ENCODE results near the gene SRRM4. TPM values are rescaled to one million over a fixed set of nuclear protein-coding genes. Genes with fewer than 3 reads are reported as not detected.

The SRRM4 gene
- total and polyA plus RNA-seq, 2 experiments from 2014 or later: 0.53 to 0.63 TPM

DNA sequence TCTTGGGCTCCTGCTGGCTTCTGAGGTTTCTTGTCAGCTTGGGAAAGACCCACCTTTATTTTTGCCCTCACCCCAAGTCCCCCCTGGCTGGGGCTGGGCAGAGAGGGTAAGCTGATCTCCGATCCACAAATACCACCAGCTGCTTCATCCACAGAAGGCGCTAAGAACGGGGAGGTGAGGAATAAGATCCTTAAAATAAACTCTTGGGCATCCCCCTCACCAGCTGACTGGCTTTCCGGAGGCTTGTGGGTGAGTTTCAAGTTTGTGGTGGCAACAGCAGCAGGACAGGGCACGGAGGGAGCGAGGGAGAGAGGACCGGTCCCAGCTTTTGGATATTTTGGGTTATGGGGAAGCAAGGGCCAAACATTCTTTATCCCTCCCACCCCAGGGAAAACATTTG is 176.6 kb downstream of the SRRM4 start:
- no peak overlapping the region for H3K4me3 ChIP-seq
- DNase-seq (ENCODE audit: low spot score) (no peak), ATAC-seq (no peak)
- H3K27me3 ChIP-seq (ENCODE audit: insufficient read depth): no peaks in the 10 kb centered on the region
- Mint-ChIP-seq H3K27me3 (ENCODE audit: insufficient read depth, low read depth, poor library complexity) (peaks cover 21% of the 10 kb centered on the region), H3K36me3 (ENCODE audit: low read depth) (peaks cover 18% of the 10 kb centered on the region), H3K27ac (no peak overlapping the region), H3K4me1 (peaks cover 9% of the 10 kb centered on the region), H3K9me3 (no peaks in the 10 kb centered on the region), H3K4me3 (no peak overlapping the region)
- H4K20me1 ChIP-seq (replicated peaks; ENCODE audit: insufficient read depth): no peaks in the 10 kb centered on the region
- H3K4me1 ChIP-seq (ENCODE audit: insufficient read depth): peaks cover 6% of the 10 kb centered on the region; the same call in 1 of the 2 replicates
- H3K4me2 ChIP-seq: no peak overlapping the region
- no peaks in the 10 kb centered on the region for H3F3A ChIP-seq (replicated peaks; ENCODE audit: low read depth)
- H3K9me2 ChIP-seq (ENCODE audit: insufficient read depth): peaks cover 7% of the 10 kb centered on the region
- no peaks in the 10 kb centered on the region for H3K36me3 ChIP-seq (ENCODE audit: insufficient read depth)
- TF ChIP-seq CREB1 (CRISPR knock-in tag; IDR thresholded peaks at IDR 0.05; ENCODE audit: low read depth) (no peak), JUNB (IDR thresholded peaks at IDR 0.05; ENCODE audit: unreplicated experiment) (no peak), EZH2phosphoT487 (IDR thresholded peaks at IDR 0.05; ENCODE audit: unreplicated experiment) (no peak), EZH2 (IDR thresholded peaks at IDR 0.05; ENCODE audit: low read depth, unreplicated experiment) (no peak), ZNF331 (CRISPR knock-in tag; IDR thresholded peaks at IDR 0.05; ENCODE audit: low read depth) (no peak), STAT1 (IDR thresholded peaks at IDR 0.05; ENCODE audit: unreplicated experiment) (no peak)
- TF ChIP-seq, protein P1, sequence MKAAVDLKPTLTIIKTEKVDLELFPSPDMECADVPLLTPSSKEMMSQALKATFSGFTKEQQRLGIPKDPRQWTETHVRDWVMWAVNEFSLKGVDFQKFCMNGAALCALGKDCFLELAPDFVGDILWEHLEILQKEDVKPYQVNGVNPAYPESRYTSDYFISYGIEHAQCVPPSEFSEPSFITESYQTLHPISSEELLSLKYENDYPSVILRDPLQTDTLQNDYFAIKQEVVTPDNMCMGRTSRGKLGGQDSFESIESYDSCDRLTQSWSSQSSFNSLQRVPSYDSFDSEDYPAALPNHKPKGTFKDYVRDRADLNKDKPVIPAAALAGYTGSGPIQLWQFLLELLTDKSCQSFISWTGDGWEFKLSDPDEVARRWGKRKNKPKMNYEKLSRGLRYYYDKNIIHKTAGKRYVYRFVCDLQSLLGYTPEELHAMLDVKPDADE (IDR thresholded peaks at IDR 0.05): no peak
- TF ChIP-seq, protein P2, sequence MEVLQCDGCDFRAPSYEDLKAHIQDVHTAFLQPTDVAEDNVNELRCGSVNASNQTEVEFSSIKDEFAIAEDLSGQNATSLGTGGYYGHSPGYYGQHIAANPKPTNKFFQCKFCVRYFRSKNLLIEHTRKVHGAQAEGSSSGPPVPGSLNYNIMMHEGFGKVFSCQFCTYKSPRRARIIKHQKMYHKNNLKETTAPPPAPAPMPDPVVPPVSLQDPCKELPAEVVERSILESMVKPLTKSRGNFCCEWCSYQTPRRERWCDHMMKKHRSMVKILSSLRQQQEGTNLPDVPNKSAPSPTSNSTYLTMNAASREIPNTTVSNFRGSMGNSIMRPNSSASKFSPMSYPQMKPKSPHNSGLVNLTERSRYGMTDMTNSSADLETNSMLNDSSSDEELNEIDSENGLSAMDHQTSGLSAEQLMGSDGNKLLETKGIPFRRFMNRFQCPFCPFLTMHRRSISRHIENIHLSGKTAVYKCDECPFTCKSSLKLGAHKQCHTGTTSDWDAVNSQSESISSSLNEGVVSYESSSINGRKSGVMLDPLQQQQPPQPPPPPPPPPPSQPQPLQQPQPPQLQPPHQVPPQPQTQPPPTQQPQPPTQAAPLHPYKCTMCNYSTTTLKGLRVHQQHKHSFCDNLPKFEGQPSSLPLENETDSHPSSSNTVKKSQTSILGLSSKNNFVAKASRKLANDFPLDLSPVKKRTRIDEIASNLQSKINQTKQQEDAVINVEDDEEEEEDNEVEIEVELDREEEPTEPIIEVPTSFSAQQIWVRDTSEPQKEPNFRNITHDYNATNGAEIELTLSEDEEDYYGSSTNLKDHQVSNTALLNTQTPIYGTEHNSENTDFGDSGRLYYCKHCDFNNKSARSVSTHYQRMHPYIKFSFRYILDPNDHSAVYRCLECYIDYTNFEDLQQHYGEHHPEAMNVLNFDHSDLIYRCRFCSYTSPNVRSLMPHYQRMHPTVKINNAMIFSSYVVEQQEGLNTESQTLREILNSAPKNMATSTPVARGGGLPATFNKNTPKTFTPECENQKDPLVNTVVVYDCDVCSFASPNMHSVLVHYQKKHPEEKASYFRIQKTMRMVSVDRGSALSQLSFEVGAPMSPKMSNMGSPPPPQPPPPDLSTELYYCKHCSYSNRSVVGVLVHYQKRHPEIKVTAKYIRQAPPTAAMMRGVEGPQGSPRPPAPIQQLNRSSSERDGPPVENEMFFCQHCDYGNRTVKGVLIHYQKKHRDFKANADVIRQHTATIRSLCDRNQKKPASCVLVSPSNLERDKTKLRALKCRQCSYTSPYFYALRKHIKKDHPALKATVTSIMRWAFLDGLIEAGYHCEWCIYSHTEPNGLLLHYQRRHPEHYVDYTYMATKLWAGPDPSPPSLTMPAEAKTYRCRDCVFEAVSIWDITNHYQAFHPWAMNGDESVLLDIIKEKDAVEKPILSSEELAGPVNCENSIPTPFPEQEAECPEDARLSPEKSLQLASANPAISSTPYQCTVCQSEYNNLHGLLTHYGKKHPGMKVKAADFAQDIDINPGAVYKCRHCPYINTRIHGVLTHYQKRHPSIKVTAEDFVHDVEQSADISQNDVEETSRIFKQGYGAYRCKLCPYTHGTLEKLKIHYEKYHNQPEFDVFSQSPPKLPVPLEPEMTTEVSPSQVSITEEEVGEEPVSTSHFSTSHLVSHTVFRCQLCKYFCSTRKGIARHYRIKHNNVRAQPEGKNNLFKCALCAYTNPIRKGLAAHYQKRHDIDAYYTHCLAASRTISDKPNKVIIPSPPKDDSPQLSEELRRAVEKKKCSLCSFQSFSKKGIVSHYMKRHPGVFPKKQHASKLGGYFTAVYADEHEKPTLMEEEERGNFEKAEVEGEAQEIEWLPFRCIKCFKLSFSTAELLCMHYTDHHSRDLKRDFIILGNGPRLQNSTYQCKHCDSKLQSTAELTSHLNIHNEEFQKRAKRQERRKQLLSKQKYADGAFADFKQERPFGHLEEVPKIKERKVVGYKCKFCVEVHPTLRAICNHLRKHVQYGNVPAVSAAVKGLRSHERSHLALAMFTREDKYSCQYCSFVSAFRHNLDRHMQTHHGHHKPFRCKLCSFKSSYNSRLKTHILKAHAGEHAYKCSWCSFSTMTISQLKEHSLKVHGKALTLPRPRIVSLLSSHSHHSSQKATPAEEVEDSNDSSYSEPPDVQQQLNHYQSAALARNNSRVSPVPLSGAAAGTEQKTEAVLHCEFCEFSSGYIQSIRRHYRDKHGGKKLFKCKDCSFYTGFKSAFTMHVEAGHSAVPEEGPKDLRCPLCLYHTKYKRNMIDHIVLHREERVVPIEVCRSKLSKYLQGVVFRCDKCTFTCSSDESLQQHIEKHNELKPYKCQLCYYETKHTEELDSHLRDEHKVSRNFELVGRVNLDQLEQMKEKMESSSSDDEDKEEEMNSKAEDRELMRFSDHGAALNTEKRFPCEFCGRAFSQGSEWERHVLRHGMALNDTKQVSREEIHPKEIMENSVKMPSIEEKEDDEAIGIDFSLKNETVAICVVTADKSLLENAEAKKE (CRISPR knock-in tag; IDR thresholded peaks at IDR 0.05): no peak
- TF ChIP-seq, protein P3, sequence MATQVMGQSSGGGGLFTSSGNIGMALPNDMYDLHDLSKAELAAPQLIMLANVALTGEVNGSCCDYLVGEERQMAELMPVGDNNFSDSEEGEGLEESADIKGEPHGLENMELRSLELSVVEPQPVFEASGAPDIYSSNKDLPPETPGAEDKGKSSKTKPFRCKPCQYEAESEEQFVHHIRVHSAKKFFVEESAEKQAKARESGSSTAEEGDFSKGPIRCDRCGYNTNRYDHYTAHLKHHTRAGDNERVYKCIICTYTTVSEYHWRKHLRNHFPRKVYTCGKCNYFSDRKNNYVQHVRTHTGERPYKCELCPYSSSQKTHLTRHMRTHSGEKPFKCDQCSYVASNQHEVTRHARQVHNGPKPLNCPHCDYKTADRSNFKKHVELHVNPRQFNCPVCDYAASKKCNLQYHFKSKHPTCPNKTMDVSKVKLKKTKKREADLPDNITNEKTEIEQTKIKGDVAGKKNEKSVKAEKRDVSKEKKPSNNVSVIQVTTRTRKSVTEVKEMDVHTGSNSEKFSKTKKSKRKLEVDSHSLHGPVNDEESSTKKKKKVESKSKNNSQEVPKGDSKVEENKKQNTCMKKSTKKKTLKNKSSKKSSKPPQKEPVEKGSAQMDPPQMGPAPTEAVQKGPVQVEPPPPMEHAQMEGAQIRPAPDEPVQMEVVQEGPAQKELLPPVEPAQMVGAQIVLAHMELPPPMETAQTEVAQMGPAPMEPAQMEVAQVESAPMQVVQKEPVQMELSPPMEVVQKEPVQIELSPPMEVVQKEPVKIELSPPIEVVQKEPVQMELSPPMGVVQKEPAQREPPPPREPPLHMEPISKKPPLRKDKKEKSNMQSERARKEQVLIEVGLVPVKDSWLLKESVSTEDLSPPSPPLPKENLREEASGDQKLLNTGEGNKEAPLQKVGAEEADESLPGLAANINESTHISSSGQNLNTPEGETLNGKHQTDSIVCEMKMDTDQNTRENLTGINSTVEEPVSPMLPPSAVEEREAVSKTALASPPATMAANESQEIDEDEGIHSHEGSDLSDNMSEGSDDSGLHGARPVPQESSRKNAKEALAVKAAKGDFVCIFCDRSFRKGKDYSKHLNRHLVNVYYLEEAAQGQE (IDR thresholded peaks at IDR 0.05; ENCODE audit: unreplicated experiment): no peak
- TF ChIP-seq, protein P4, sequence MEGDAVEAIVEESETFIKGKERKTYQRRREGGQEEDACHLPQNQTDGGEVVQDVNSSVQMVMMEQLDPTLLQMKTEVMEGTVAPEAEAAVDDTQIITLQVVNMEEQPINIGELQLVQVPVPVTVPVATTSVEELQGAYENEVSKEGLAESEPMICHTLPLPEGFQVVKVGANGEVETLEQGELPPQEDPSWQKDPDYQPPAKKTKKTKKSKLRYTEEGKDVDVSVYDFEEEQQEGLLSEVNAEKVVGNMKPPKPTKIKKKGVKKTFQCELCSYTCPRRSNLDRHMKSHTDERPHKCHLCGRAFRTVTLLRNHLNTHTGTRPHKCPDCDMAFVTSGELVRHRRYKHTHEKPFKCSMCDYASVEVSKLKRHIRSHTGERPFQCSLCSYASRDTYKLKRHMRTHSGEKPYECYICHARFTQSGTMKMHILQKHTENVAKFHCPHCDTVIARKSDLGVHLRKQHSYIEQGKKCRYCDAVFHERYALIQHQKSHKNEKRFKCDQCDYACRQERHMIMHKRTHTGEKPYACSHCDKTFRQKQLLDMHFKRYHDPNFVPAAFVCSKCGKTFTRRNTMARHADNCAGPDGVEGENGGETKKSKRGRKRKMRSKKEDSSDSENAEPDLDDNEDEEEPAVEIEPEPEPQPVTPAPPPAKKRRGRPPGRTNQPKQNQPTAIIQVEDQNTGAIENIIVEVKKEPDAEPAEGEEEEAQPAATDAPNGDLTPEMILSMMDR (conservative IDR thresholded peaks at IDR 0.05; ENCODE audit: low read depth in 2 of 2): no peak
- H3K79me2 ChIP-seq (replicated peaks; ENCODE audit: insufficient read depth): peaks cover 2% of the 10 kb centered on the region; the same call in 1 of the 2 replicates
- H2AFZ ChIP-seq: no peak overlapping the region
- no peak overlapping the region for H3K27ac ChIP-seq (ENCODE audit: low read depth)
